ENCODE data around the gene MARCHF4.

DNA sequence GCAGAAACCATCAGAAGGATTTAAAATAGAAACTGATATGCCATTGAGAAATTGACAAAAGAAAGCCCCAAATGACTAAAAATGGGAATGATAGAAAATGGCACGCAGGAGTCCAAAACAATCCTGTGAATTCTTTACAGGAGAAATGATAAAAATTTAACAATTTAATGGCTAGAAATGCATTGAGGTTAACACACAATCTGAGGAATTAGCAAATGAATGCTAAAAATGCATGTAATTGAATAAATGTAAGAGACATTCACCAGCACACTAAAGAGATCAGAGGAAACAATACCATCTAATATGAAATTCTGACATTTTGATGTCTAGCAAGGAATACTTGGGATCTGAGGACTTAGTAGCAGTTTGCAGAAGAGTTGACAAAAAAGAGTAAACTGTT, 37.0 kb downstream of the MARCHF4 start:
- TF ChIP-seq CTCF (conservative IDR thresholded peaks at IDR 0.05; ENCODE audit: low read depth in 2 of 2) = no peak
- TF ChIP-seq CREB1 (CRISPR knock-in tag; IDR thresholded peaks at IDR 0.05; ENCODE audit: low read depth) = no peak
- TF ChIP-seq EZH2 (IDR thresholded peaks at IDR 0.05; ENCODE audit: low read depth, unreplicated experiment) = no peak
- TF ChIP-seq JUNB (IDR thresholded peaks at IDR 0.05; ENCODE audit: unreplicated experiment) = no peak
